Pancreas (tissue), 10 donors: ENCODE measurements around the gene NFIL3. TPM values are rescaled to one million over a fixed set of nuclear protein-coding genes. Genes with fewer than 3 reads are reported as not detected.
"Not testable (repeated sequence)": the region's sequence is repeated elsewhere in the genome, so short reads cannot be mapped to it uniquely, and the experiment has no call there.

Source experiments
- ATAC-seq, 4 donors: fragments of 200-7000 bp; cut with Tn5 transposase; one replicate each; pipeline versions ENCODE4 v1.8.0 to v1.9.1; 2020; ENCODE audit warnings: mild to moderate bottlenecking in 4 of 4, moderate library complexity in 4 of 4
- DNase-seq, 6 donors: peaks; one replicate each; pipeline ENCODE4 v3.0.0-alpha.2; 2020
- FAIRE-seq: peaks from 2 replicates; lab custom pipeline; 2012; peaks lifted over from hg19 to GRCh38; lab: Jason Lieb, UNC
- H3K27ac ChIP-seq, 4 donors: fragments of 200-600 bp; sonication (generic); 1 replicate in 3 of 4; 2 replicates in 1 of 4; pipeline versions ENCODE4 v1.5.0 to v1.8.0; 2020
- H3K27me3 ChIP-seq, 4 donors: fragments of 200-600 bp; one replicate each; pipeline ENCODE4 v1.8.0; 2021
- H3K36me3 ChIP-seq, 3 donors: fragments of 200-600 bp; sonication (generic) in 1 of 3; one replicate each; pipeline versions ENCODE4 v1.5.0 to v1.8.0; 2020 to 2021
- H3K4me1 ChIP-seq, 3 donors: fragments of 200-600 bp; one replicate each; pipeline ENCODE4 v1.8.0; 2021
- H3K4me3 ChIP-seq, 4 donors: fragments of 200-600 bp; sonication (generic) in 2 of 4; one replicate each; pipeline versions ENCODE4 v1.5.0 to v1.8.0; 2020 to 2021
- H3K9me3 ChIP-seq, 4 donors: fragments of 200-600 bp; one replicate each; pipeline ENCODE4 v1.8.0; 2021
- CTCF ChIP-seq, 4 donors: fragments of 200-600 bp; sonication (generic) in 3 of 4; IDR thresholded peaks; one replicate each; pipeline versions ENCODE4 v1.5.0 to v1.8.0; 2021; ENCODE audit warnings: antibody characterized with exemption in 4 of 4
- WGBS, 2 donors: extraction: QIAGEN DNeasy Blood & Tissue Kit; methylation state at CpG; one replicate each; pipeline ENCODE4 v1.1.7; 2013; 5-methylcytosine and 5-hydroxymethylcytosine counted together
- intact Hi-C, 3 donors: fragments of 100-400 bp; cut with DNase I; formaldehyde crosslinking; loops; one replicate each; pipeline versions ENCODE4 v1.11.1 to v1.14.2; 2022
- polyA plus RNA-seq, 2 donors: library from polyadenylated mRNA; stranded (reverse); fragments of 200-250 nt; gene quantifications; one replicate each; pipeline ENCODE4 v1.2.3, GENCODE V29; 2013
- total RNA-seq, 6 donors: library from RNA; stranded (reverse); fragmentation: NEBNext Ultra II Directional in 4 of 6; extraction: Animal tissue kit (Norgen Biotek cat#: 25700) in 4 of 6; gene quantifications; one replicate each; pipeline versions ENCODE4 v1.2.1 to v1.2.4, GENCODE V29; 2021 to 2023
- donor health status: healthy with polysubstance abuse.
- donor health status: DM: no; HTN: no; CAD: no; lungs with moderate emphysema.
- donor health status: DM: no; HTN: no; CAD: no.
- donor health status: control.
- donor health status: control.
- donor health status: Bipolar disorder and iron deficiency.
- donor health status: DM: yes; HTN: yes; CAD: no.
- donor health status: DM: no; HTN: no; CAD: no.
- donor health status: DM: no; HTN: no; CAD: no.
- donor health status: DM: yes; HTN: yes; CAD: no.

NFIL3 gene
- total and polyA plus RNA-seq, 8 donors, result 6.0 to 24.4 (median 10.8) TPM

GRCh38 chr9:91379426-91379825 lies 44.2 kb downstream of the NFIL3 start:
- H3K27ac ChIP-seq, result no peak overlapping the region
- 44 to 45% methylated on average over 3 of the region's 3 CpGs for WGBS, 2 donors
- H3K27me3 ChIP-seq, result no peaks in the 10 kb centered on the region

GRCh38 chr9:91378695-91379127 lies 44.9 kb downstream of the NFIL3 start:
- DNase-seq (no peak), FAIRE-seq (no peak), ATAC-seq (peak in 3 of 4 donors; percentile 28 to 49 (median 42))
- 34 to 46% methylated on average over 2 of the region's 2 CpGs for WGBS, 2 donors
- no peaks in the 10 kb centered on the region for H3K27me3 ChIP-seq
- no peak for TF ChIP-seq CTCF (IDR thresholded peaks at IDR 0.05)
- H3K4me1 ChIP-seq, result peaks cover 0 to 11% (median 11%) of the 10 kb centered on the region in 3 donors
- no peaks in the 10 kb centered on the region for H3K9me3 ChIP-seq
- H3K4me3 ChIP-seq, result no peak overlapping the region
- intact Hi-C loops, result no loop called here
- H3K27ac ChIP-seq, result no peak overlapping the region
- H3K36me3 ChIP-seq, result no peaks in the 10 kb centered on the region

More at GRCh38 chr9:91379426-91379825, 44.2 kb downstream of the NFIL3 start:
- intact Hi-C loops, result no loop called here
- TF ChIP-seq CTCF (IDR thresholded peaks at IDR 0.05), result no peak
- H3K36me3 ChIP-seq, result no peaks in the 10 kb centered on the region
- peaks cover 0 to 11% (median 11%) of the 10 kb centered on the region in 3 donors for H3K4me1 ChIP-seq
- FAIRE-seq (no peak), ATAC-seq (no peak), DNase-seq (no peak)
- no peak overlapping the region for H3K4me3 ChIP-seq
- no peaks in the 10 kb centered on the region for H3K9me3 ChIP-seq

DNA sequence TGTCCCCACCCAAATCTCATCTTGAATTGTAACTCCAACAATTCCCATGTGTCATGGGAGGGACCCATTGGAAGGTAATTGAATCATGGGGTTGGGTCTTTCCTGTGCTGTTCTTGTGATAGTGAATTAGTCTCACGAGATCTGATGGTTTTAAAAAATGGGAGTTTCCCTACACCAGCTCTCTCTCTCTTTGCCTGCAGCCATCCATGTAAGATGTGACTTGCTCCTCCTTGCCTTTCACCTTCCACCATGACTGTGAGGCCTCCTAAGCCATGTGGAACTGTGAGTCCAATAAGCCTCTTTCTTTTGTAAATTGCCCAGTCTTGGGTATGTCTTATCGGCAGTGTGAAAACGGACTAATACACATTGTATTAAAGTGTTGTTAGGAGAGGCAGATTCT lies 45.6 kb downstream of the NFIL3 start:
- H3K27me3 ChIP-seq, H3K4me3 ChIP-seq, DNase-seq, H3K36me3 ChIP-seq, ATAC-seq, FAIRE-seq, H3K27ac ChIP-seq, intact Hi-C loops, H3K9me3 ChIP-seq: not testable (repeated sequence)
- WGBS, 2 donors, result 95 to 99% methylated on average over 3 of the region's 3 CpGs
- H3K4me1 ChIP-seq, result peaks cover 0 to 11% (median 11%) of the 10 kb centered on the region in 3 donors

GRCh38 chr9:91376239-91376638 lies 47.4 kb downstream of the NFIL3 start:
- DNase-seq (no peak), ATAC-seq (no peak), FAIRE-seq (no peak)
- intact Hi-C loops, result no loop called here
- TF ChIP-seq CTCF (IDR thresholded peaks at IDR 0.05), result no peak
- no peaks in the 10 kb centered on the region for H3K9me3 ChIP-seq
- H3K36me3 ChIP-seq, result no peaks in the 10 kb centered on the region
- WGBS, 2 donors, result 85 to 90% methylated on average over 4 of the region's 4 CpGs
- H3K4me1 ChIP-seq, result peaks cover 0 to 11% (median 11%) of the 10 kb centered on the region in 3 donors
- H3K27me3 ChIP-seq, result no peaks in the 10 kb centered on the region
- no peak overlapping the region for H3K4me3 ChIP-seq
- no peak overlapping the region for H3K27ac ChIP-seq

GRCh38 chr9:91374939-91375338 lies 48.7 kb downstream of the NFIL3 start:
- intact Hi-C loops, result no loop called here
- no peak for FAIRE-seq
- Histone ChIP-seq H3K36me3 (no peaks in the 10 kb centered on the region), H3K4me1 (peaks cover 0 to 11% (median 11%) of the 10 kb centered on the region in 3 donors), H3K27ac (no peak overlapping the region), H3K4me3 (no peak overlapping the region), H3K27me3 (no peaks in the 10 kb centered on the region), H3K9me3 (no peaks in the 10 kb centered on the region)
- no peak for TF ChIP-seq CTCF (IDR thresholded peaks at IDR 0.05)
- ATAC-seq, result no peak
- no peak for DNase-seq
- 47 to 56% methylated on average over 3 of the region's 3 CpGs for WGBS, 2 donors
